Upper lobe of right lung (tissue), 1 donor: ENCODE measurements around the gene CMTM3. TPM values are rescaled to one million over a fixed set of nuclear protein-coding genes. Genes with fewer than 3 reads are reported as not detected.

Source experiments
- ATAC-seq: fragments of 200-7000 bp; cut with Tn5 transposase; one replicate; pipeline ENCODE4 v1.9.1; 2020; ENCODE audit warnings: mild to moderate bottlenecking, moderate library complexity
- DNase-seq: peaks from one replicate; pipeline ENCODE4 v3.0.0-alpha.2; 2020
- H3K27ac ChIP-seq: fragments of 200-600 bp; one replicate; pipeline ENCODE4 v1.8.0; 2022
- H3K27me3 ChIP-seq: fragments of 200-600 bp; one replicate; pipeline ENCODE4 v1.8.0; 2022; ENCODE audit warnings: mild to moderate bottlenecking
- H3K36me3 ChIP-seq: fragments of 200-600 bp; one replicate; pipeline ENCODE4 v1.8.0; 2022
- H3K4me1 ChIP-seq: fragments of 200-600 bp; one replicate; pipeline ENCODE4 v1.8.0; 2022
- H3K4me3 ChIP-seq: fragments of 200-600 bp; one replicate; pipeline ENCODE4 v1.8.0; 2022; ENCODE audit warnings: mild to moderate bottlenecking
- H3K9me3 ChIP-seq: fragments of 200-600 bp; one replicate; pipeline ENCODE4 v1.8.0; 2022
- intact Hi-C: fragments of 100-400 bp; cut with DNase I; formaldehyde crosslinking; loops from one replicate; pipeline ENCODE4 v1.11.0; 2022
- total RNA-seq: library from RNA; stranded (reverse); fragmentation: NEBNext Ultra II Directional; extraction: Animal tissue kit (Norgen Biotek cat#: 25700); gene quantifications from one replicate; pipeline ENCODE4 v1.2.1, GENCODE V29; 2021
- TF ChIP-seq, protein P1 (sequence below): fragments of 200-600 bp; IDR thresholded peaks from one replicate; pipeline ENCODE4 v1.8.0; 2022; ENCODE audit warnings: antibody characterized with exemption
- donor health status: DM: no; HTN: yes; CAD: no; lungs with severe emphysema.

The CMTM3 gene
- total RNA-seq, 1 donor from 2014 or later: 38.1 TPM

DNA sequence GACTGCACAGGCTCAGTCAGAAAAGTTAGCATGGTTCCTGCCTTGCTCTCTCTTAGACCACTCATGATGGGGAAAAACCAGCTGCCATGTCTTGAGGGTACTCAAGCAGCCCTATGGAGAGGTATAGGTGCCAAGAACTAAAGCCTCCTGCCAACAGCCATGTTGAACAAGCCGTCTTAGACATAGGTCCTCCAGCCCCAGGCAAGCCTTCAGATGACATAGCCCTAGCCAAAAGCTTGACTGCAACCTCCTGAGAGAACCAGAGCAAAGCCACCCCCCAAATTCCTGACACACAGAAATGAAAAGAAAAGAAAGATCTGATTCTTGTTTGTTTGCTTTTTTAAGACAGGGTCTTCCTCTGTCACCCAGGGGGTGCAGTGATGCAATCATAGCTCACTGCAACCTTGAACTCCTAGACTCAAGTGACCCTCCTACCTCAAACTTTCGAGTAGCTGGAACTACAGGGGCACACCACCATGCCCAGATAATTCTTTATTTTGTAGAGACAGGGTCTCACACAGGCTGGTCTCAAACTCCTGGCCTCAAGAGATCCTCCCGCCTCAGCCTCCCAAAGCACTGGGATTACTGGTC lies 36.3 kb downstream of the CMTM3 start:
- Histone ChIP-seq H3K27me3 (no peaks in the 10 kb centered on the region), H3K27ac (no peak overlapping the region), H3K36me3 (no peaks in the 10 kb centered on the region), H3K4me3 (no peak overlapping the region), H3K4me1 (no peaks in the 10 kb centered on the region), H3K9me3 (no peaks in the 10 kb centered on the region)
- intact Hi-C loops: no loop called here
- DNase-seq (no peak), ATAC-seq (no peak)
- TF ChIP-seq, protein P1, sequence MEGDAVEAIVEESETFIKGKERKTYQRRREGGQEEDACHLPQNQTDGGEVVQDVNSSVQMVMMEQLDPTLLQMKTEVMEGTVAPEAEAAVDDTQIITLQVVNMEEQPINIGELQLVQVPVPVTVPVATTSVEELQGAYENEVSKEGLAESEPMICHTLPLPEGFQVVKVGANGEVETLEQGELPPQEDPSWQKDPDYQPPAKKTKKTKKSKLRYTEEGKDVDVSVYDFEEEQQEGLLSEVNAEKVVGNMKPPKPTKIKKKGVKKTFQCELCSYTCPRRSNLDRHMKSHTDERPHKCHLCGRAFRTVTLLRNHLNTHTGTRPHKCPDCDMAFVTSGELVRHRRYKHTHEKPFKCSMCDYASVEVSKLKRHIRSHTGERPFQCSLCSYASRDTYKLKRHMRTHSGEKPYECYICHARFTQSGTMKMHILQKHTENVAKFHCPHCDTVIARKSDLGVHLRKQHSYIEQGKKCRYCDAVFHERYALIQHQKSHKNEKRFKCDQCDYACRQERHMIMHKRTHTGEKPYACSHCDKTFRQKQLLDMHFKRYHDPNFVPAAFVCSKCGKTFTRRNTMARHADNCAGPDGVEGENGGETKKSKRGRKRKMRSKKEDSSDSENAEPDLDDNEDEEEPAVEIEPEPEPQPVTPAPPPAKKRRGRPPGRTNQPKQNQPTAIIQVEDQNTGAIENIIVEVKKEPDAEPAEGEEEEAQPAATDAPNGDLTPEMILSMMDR: no peak

DNA sequence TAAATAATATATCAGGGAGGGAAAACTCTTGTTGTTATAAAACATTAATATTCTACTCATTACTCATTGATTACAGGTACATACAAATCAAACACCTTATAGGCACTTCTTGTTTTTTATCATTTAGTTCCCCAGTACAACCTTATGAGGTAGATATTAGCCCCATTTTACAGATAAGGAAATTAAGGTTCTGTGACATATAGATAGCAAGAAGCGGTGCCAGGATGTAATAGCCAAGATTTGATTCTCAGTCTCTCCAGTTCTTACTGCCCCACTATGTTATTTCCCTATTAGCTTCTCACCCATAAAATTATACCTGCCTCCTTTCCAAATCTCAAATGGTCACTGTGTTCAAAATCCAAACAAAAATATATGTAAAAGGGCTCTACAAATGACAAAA lies 36.9 kb downstream of the CMTM3 start:
- Histone ChIP-seq H3K9me3 (no peaks in the 10 kb centered on the region), H3K27ac (no peak overlapping the region)
- intact Hi-C loops: no loop called here

DNA sequence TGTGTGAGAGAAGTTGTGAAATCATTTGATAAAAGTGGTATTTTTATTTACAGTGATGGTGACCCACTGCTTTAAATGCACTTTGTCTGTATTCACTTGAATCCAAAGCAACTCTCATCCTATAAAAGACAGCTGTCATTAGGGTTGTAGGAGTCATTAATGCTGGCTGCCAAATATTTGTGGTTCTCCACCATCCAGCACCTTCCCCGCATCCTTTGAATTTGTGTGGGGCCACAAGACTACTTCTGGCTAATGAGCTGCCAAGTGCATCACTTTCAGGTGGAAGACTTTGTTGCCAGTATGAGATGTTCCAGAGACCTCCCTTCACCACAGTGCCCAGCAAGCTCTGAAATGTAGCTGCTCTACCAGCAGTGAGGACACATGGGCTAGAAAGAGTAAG lies 43.4 kb downstream of the CMTM3 start:
- intact Hi-C loops: no loop called here
- Histone ChIP-seq H3K9me3 (no peaks in the 10 kb centered on the region), H3K27me3 (no peaks in the 10 kb centered on the region), H3K27ac (no peak overlapping the region), H3K36me3 (no peaks in the 10 kb centered on the region), H3K4me1 (peaks cover 9% of the 10 kb centered on the region), H3K4me3 (no peak overlapping the region)
- TF ChIP-seq, protein P1: no peak
- DNase-seq: no peak
- no peak for ATAC-seq

More for the DNA sequence above, 36.9 kb downstream of the CMTM3 start:
- Histone ChIP-seq H3K27me3 (no peaks in the 10 kb centered on the region), H3K4me1 (no peaks in the 10 kb centered on the region), H3K36me3 (no peaks in the 10 kb centered on the region), H3K4me3 (no peak overlapping the region)
- DNase-seq (no peak), ATAC-seq (no peak)
- TF ChIP-seq, protein P1: no peak

DNA sequence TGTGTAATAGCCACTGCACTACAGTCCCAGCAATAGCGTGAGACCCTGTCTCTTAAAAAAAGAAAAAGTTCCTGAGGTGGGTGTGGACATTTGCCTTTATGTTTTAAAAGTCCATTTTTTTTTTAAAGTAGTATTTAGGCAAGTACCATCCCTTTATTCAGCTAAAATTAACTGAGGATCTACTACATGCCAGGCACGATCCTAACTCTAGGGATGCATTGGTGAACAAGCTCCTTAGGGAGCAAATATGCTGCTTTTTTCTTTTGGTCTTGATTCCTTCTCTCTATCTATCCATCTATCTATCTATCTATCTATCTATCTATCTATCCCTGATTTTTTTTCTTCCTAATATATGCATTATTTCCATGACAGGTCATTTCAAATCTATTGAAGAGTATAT lies 44.7 kb downstream of the CMTM3 start:
- Histone ChIP-seq H3K27ac (no peak overlapping the region), H3K4me1 (peaks cover 9% of the 10 kb centered on the region), H3K9me3 (no peaks in the 10 kb centered on the region), H3K4me3 (no peak overlapping the region), H3K36me3 (no peaks in the 10 kb centered on the region), H3K27me3 (no peaks in the 10 kb centered on the region)
- TF ChIP-seq, protein P1: no peak
- DNase-seq: no peak
- intact Hi-C loops: no loop called here
- ATAC-seq: no peak

DNA sequence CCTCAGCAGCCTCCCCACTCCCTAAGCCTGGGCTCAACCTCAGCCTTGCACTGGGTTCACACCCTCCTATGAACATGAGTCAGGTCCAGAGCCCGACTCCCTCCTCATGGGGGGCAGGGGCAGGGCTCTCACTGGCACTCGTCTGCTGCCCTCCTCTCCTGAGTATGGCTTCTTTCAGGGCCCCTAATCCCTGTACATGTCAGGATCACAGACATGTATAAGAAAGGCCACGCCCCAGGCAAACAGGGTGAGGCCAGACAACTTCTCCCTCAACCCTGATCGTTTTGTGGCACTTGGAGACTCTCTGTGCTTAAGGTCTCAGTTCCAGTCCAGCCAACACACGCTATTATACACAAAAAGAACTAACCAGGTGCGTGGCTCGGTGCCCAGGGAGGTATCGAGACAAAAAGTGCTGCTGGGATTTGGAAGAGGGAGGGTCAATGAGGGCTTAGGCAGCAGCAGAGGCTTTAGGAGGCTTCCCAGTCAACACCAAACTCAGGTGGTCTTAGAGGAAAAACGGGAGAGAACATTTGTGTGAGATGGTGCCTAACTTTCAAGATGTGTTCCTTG lies 45.2 kb downstream of the CMTM3 start:
- no peaks in the 10 kb centered on the region for H3K9me3 ChIP-seq
- no peak for DNase-seq
- H3K27me3 ChIP-seq: no peaks in the 10 kb centered on the region
- TF ChIP-seq, protein P1: no peak
- peaks cover 9% of the 10 kb centered on the region for H3K4me1 ChIP-seq
- H3K4me3 ChIP-seq: no peak overlapping the region
- intact Hi-C loops: no loop called here
- H3K27ac ChIP-seq: no peak overlapping the region
- no peaks in the 10 kb centered on the region for H3K36me3 ChIP-seq
- ATAC-seq: peak; percentile 19
